NCI-H345 (cell line): ENCODE results near the gene CALD1.

Experiments used
- DNase-seq: peaks from one replicate; lab custom pipeline; 2025; lab: John Stamatoyannopoulos, UW

Gene CALD1

GRCh38 chr7:135001390-135002165, 222.1 kb downstream of the CALD1 start:
- no peak for DNase-seq

- DNase-seq = no peak
Observed at GRCh38 chr7:135012229-135012628, 232.8 kb downstream of the CALD1 start.
